ENCODE measurements around the gene ODR4. TPM values are rescaled to one million over a fixed set of nuclear protein-coding genes. Genes with fewer than 3 reads are reported as not detected.

ODR4 gene
- total RNA-seq, result 10 to 100 TPM; 20.0 to 32.6 (median 25.9) TPM

DNA sequence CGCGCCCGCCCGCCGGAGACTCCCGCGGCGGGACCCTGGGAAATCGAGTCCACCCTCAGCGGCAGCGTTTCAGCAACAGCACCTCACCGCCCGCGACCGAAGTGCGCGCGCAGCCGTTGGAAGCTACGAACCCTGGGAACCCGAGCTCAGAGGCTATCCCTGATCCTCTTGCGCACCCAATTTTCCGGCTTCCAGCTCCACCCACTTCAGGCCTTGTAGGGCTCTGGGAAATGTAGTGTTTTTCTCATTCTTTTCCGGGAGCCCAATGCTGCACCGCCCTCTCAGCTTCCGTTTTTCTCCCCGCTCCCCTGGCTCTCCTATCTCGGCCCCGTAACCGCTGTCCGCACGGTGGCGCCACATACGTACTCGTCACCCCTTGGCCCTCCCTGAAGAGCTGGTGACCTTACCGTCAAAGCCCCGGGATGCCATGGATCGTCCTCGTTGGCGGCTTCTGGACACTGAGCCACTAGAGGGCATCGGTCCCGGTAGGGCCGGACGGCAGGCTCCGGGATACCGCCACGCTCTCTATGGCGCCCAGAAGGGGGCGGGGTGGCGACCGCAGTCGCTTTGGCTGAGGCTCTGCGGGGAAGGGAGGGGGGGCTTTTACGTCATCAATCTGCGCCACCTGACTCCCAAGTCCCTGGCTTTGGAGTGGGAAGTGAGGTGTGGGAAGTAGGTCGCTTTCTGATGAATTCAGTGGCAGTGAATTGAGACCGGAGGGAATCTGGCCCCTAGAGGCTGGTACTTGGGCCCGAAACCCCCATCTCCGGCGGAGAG lies at the start of gene ODR4, which contains the start of gene TPR:
Gene ODR4 (plus strand): TSS at position 687 of the 777 bp plus-strand sequence. CDS start 3,948 bp downstream, outside the sequence.
Gene TPR (minus strand): TSS at position 102 of the 777 bp plus-strand sequence. CDS start 225 bp downstream, outside the sequence.
- peak within 1 kb of the TSS; percentile 73 to 92 (median 76) for H3K4me3 ChIP-seq
- H3K27me3 ChIP-seq, result no peaks in the 10 kb centered on the region
- peak within 1 kb of the TSS; percentile 97 to 98 for H3K27ac ChIP-seq
- H3K36me3 ChIP-seq, result no peaks in the 10 kb centered on the region
- peaks cover 3 to 8% of the 10 kb centered on the region in 2 donors for H3K4me1 ChIP-seq
- TF ChIP-seq POLR2AphosphoS5 (IDR thresholded peaks at IDR 0.05), result peak; percentile 83 to 87 (median 87)
- TF ChIP-seq POLR2A (IDR thresholded peaks at IDR 0.05), result peak; percentile 41
- TF ChIP-seq, protein P1, sequence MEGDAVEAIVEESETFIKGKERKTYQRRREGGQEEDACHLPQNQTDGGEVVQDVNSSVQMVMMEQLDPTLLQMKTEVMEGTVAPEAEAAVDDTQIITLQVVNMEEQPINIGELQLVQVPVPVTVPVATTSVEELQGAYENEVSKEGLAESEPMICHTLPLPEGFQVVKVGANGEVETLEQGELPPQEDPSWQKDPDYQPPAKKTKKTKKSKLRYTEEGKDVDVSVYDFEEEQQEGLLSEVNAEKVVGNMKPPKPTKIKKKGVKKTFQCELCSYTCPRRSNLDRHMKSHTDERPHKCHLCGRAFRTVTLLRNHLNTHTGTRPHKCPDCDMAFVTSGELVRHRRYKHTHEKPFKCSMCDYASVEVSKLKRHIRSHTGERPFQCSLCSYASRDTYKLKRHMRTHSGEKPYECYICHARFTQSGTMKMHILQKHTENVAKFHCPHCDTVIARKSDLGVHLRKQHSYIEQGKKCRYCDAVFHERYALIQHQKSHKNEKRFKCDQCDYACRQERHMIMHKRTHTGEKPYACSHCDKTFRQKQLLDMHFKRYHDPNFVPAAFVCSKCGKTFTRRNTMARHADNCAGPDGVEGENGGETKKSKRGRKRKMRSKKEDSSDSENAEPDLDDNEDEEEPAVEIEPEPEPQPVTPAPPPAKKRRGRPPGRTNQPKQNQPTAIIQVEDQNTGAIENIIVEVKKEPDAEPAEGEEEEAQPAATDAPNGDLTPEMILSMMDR (IDR thresholded peaks at IDR 0.05), result peak; percentile 96 to 98 (median 97)
- DNase-seq (ENCODE audit: low spot score in 2 of 2), result peak; percentile 96 to 98
- intact Hi-C loops (cut with DNase I; ENCODE audit: low total_unique reads), result no loop called here
- H3K9me3 ChIP-seq, result no peaks in the 10 kb centered on the region

DNA sequence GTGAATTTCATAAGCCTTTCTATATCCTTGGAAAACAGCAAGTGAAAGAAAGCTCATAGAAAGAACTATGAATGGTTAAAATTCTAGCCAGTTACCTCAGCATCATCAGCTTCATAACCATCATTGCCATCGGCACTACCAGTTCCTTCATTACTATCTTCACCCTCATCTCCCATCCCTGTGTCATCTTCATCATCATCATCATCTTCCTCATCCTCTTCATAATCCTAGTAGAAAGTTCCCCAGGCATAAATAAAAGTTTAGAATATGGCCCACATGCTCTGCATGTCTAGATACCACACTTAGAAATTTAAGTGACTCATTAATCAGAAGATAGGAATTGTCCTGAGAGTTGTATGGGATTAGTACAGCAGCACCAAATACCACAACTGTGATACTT lies 49.6 kb upstream of the ODR4 start:
- DNase-seq (ENCODE audit: low spot score in 2 of 2), result no peak
- Histone ChIP-seq H3K27me3 (no peaks in the 10 kb centered on the region), H3K9me3 (no peaks in the 10 kb centered on the region), H3K4me1 (no peaks in the 10 kb centered on the region), H3K36me3 (peaks cover 12% of the 10 kb centered on the region), H3K27ac (no peak overlapping the region), H3K4me3 (no peak overlapping the region)
- TF ChIP-seq POLR2AphosphoS5 (IDR thresholded peaks at IDR 0.05), result no peak
- no peak for TF ChIP-seq POLR2A (IDR thresholded peaks at IDR 0.05)
- TF ChIP-seq, protein P1 (IDR thresholded peaks at IDR 0.05), result no peak
- intact Hi-C loops (cut with DNase I; ENCODE audit: low total_unique reads), result no loop called here

DNA sequence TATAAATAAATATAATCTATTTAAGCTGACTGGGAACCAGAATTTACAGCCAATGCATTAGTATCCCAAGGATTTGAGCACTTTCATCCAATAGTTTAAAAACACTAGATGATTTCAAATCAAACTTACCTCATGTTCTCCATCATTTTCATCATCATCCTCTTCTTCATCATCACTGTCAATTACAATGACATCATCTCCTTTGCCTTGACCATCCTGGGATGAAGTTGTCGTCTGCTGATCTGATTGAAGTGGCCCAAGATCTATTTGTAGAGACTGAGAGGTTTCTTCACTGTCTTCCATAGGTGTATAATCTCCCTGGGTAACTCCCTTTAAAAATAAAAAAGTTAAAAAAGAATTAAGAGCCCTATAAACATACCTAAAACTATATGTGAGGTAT lies 48.3 kb upstream of the ODR4 start:
- peaks cover 13% of the 10 kb centered on the region for H3K36me3 ChIP-seq
- no peak for DNase-seq (ENCODE audit: low spot score in 2 of 2)
- intact Hi-C loops (cut with DNase I; ENCODE audit: low total_unique reads), result no loop called here

DNA sequence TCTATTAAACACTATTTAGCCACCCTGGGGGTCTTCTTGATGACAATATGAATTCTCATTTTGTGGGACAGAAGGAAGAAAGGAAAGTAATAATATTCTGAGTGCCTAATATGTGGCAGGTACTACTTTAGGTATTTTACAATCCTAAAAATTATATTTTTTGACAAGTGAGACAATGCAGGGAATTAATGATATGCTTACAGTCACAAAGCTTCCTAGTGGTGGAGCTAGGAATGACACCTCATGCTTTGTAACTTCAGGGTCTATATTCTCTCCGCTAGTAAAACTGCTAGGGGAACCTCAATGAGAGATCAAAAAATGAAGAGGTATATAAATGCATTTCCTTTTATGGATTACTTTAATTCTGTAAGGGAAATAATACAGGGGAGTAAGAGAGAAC lies 44.9 kb upstream of the ODR4 start:
- Histone ChIP-seq H3K4me3 (no peak overlapping the region), H3K9me3 (no peaks in the 10 kb centered on the region), H3K27me3 (no peaks in the 10 kb centered on the region), H3K4me1 (no peaks in the 10 kb centered on the region), H3K27ac (no peak overlapping the region), H3K36me3 (peaks cover 20% of the 10 kb centered on the region)
- no peak for TF ChIP-seq POLR2A (IDR thresholded peaks at IDR 0.05)
- TF ChIP-seq POLR2AphosphoS5 (IDR thresholded peaks at IDR 0.05), result no peak
- TF ChIP-seq, protein P1 (IDR thresholded peaks at IDR 0.05), result peak in 1 of 3 donors; percentile 6
- intact Hi-C loops (cut with DNase I; ENCODE audit: low total_unique reads), result no loop called here
- DNase-seq (ENCODE audit: low spot score in 2 of 2), result no peak

More for the DNA sequence above, 48.3 kb upstream of the ODR4 start:
- no peaks in the 10 kb centered on the region for H3K27me3 ChIP-seq
- no peak for TF ChIP-seq POLR2AphosphoS5 (IDR thresholded peaks at IDR 0.05)
- TF ChIP-seq, protein P1 (IDR thresholded peaks at IDR 0.05), result no peak
- TF ChIP-seq POLR2A (IDR thresholded peaks at IDR 0.05), result no peak
- no peak overlapping the region for H3K27ac ChIP-seq
- no peaks in the 10 kb centered on the region for H3K4me1 ChIP-seq
- no peaks in the 10 kb centered on the region for H3K9me3 ChIP-seq
- no peak overlapping the region for H3K4me3 ChIP-seq

DNA sequence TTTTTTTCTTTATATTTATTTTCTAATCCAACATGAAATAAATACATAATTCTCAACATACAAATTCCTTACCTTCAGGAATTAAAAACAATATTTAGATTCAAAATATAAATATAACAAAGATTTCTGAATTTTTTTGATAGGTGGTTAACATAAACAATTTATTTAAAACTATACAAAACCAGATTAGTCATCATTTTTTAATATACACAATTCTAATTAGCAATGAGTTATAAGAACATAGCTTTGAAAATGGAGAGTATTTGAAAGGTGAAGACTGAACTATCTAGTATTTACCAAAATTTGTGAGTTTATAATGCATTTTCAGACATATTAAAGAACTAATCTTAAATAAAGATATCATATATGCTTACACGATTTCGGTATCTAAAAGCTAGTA lies 38.1 kb upstream of the ODR4 start:
- peaks cover 17% of the 10 kb centered on the region for H3K36me3 ChIP-seq
- intact Hi-C loops (cut with DNase I; ENCODE audit: low total_unique reads), result no loop called here
- no peak for DNase-seq (ENCODE audit: low spot score in 2 of 2)

More for the DNA sequence above, 38.1 kb upstream of the ODR4 start:
- no peaks in the 10 kb centered on the region for H3K27me3 ChIP-seq
- H3K27ac ChIP-seq, result no peak overlapping the region
- H3K4me1 ChIP-seq, result no peaks in the 10 kb centered on the region
- no peaks in the 10 kb centered on the region for H3K9me3 ChIP-seq
- TF ChIP-seq POLR2A (IDR thresholded peaks at IDR 0.05) (no peak), POLR2AphosphoS5 (IDR thresholded peaks at IDR 0.05) (no peak)
- TF ChIP-seq, protein P1 (IDR thresholded peaks at IDR 0.05), result no peak
- no peak overlapping the region for H3K4me3 ChIP-seq

Measured in breast epithelium (tissue), 4 donors.